ENCODE measurements around the gene HMGN4. TPM values are rescaled to one million over a fixed set of nuclear protein-coding genes. Genes with fewer than 3 reads are reported as not detected.

Gene HMGN4
- total and polyA plus RNA-seq, 9 of the 15 experiments (the other 6 are each of a cell fraction or from before 2014, with no cell fraction given) = 35.4 to 134 (median 94.1) TPM

DNA sequence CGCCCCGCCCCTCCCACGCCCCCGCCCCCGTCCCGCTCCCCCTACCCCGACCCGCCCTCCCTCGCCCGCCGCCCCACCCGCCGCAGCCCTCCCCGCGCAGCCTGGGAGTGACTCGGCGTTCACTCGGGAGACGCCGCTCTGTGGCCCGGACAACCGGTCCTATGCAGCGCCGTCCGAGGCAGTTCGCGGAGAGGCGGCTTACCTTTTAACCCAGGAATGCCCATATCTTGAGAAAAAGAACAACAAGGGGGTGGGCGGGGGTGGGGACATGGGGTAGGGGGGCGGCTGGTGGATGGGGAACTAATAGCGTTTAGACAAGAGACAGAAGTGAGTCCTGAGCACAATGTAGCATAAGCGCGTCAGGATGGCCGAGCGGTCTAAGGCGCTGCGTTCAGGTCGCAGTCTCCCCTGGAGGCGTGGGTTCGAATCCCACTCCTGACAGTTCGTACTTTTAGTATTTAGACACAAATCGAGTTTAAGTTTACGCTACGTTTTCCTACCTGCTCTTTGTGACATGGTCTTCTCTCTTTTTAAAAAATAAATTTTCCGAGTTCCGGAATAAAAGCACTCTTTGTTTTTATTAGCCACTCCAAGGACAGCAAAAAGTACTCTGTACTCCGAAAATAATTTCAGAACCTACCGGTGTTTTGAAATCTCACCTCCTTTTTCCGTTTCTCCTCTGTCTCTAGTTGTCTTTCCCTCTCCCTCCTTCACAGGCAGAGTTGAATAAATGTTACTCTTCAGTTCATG lies 17.1 kb upstream of the HMGN4 start (continued):
- TF ChIP-seq RFX1 (IDR thresholded peaks at IDR 0.05) = peak; percentile 24; the same call in 1 of the 2 replicates
- 0 out of 2 replicates have a peak, but pooled peaks have one; percentile 48 for TF ChIP-seq TRIM25 (IDR thresholded peaks at IDR 0.05; ENCODE audit: borderline replicate concordance)
- no peak for TF ChIP-seq ZNF75A (CRISPR knock-in tag; IDR thresholded peaks at IDR 0.05)
- TF ChIP-seq, protein P1, sequence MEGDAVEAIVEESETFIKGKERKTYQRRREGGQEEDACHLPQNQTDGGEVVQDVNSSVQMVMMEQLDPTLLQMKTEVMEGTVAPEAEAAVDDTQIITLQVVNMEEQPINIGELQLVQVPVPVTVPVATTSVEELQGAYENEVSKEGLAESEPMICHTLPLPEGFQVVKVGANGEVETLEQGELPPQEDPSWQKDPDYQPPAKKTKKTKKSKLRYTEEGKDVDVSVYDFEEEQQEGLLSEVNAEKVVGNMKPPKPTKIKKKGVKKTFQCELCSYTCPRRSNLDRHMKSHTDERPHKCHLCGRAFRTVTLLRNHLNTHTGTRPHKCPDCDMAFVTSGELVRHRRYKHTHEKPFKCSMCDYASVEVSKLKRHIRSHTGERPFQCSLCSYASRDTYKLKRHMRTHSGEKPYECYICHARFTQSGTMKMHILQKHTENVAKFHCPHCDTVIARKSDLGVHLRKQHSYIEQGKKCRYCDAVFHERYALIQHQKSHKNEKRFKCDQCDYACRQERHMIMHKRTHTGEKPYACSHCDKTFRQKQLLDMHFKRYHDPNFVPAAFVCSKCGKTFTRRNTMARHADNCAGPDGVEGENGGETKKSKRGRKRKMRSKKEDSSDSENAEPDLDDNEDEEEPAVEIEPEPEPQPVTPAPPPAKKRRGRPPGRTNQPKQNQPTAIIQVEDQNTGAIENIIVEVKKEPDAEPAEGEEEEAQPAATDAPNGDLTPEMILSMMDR (IDR thresholded peaks at IDR 0.05 in 2 of 3, conservative IDR thresholded peaks at IDR 0.05 in 1 of 3; ENCODE audit: insufficient read depth in 2 of 3, low read depth in 1 of 3, low read length in 3 of 3) = peak in 1 of 3 experiments; percentile 8; a peak in 2 of 6 replicates
- TF ChIP-seq MAFG (tag; conservative IDR thresholded peaks at IDR 0.05) = no peak
- no peak for TF ChIP-seq POLR2B (IDR thresholded peaks at IDR 0.05; ENCODE audit: low read depth, partially characterized antibody)
- TF ChIP-seq KHSRP (IDR thresholded peaks at IDR 0.05) = peak; percentile 22; the same call in 1 of the 2 replicates
- TF ChIP-seq ZKSCAN3 (CRISPR knock-in tag; IDR thresholded peaks at IDR 0.05) = no peak
- TF ChIP-seq, protein P2, sequence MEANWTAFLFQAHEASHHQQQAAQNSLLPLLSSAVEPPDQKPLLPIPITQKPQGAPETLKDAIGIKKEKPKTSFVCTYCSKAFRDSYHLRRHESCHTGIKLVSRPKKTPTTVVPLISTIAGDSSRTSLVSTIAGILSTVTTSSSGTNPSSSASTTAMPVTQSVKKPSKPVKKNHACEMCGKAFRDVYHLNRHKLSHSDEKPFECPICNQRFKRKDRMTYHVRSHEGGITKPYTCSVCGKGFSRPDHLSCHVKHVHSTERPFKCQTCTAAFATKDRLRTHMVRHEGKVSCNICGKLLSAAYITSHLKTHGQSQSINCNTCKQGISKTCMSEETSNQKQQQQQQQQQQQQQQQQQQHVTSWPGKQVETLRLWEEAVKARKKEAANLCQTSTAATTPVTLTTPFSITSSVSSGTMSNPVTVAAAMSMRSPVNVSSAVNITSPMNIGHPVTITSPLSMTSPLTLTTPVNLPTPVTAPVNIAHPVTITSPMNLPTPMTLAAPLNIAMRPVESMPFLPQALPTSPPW (CRISPR knock-in tag; IDR thresholded peaks at IDR 0.05) = peak; percentile 98
- TF ChIP-seq, protein P3, sequence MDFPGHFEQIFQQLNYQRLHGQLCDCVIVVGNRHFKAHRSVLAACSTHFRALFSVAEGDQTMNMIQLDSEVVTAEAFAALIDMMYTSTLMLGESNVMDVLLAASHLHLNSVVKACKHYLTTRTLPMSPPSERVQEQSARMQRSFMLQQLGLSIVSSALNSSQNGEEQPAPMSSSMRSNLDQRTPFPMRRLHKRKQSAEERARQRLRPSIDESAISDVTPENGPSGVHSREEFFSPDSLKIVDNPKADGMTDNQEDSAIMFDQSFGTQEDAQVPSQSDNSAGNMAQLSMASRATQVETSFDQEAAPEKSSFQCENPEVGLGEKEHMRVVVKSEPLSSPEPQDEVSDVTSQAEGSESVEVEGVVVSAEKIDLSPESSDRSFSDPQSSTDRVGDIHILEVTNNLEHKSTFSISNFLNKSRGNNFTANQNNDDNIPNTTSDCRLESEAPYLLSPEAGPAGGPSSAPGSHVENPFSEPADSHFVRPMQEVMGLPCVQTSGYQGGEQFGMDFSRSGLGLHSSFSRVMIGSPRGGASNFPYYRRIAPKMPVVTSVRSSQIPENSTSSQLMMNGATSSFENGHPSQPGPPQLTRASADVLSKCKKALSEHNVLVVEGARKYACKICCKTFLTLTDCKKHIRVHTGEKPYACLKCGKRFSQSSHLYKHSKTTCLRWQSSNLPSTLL (IDR thresholded peaks at IDR 0.05) = peak; percentile 84
- TF ChIP-seq CCNT2 (IDR thresholded peaks at IDR 0.05; ENCODE audit: borderline replicate concordance, extremely low read depth, insufficient read length, low read depth, low read length) = no peak
- TF ChIP-seq SREBF2 (CRISPR knock-in tag; IDR thresholded peaks at IDR 0.05) = no peak
- no peak for TF ChIP-seq MLX (CRISPR knock-in tag; conservative IDR thresholded peaks at IDR 0.05)
- no peak for TF ChIP-seq SRSF3 (IDR thresholded peaks at IDR 0.05; ENCODE audit: insufficient read depth, low read length)
- TF ChIP-seq ZNF354B (CRISPR knock-in tag; IDR thresholded peaks at IDR 0.05) = no peak
- TF ChIP-seq RBM22 (IDR thresholded peaks at IDR 0.05; ENCODE audit: low read depth, low read length, poor library complexity, severe bottlenecking) = peak; percentile 87
- peak; percentile 84 for TF ChIP-seq TAF1 (IDR thresholded peaks at IDR 0.05; ENCODE audit: control insufficient read depth, extremely low read depth, insufficient read depth, low read length, severe bottlenecking)
- peak; percentile 2 to 95; a peak in 3 of 4 replicates for TF ChIP-seq TBL1XR1 (IDR thresholded peaks at IDR 0.05; ENCODE audit: low read length in 2 of 2)
- no peak for TF ChIP-seq CBFB (CRISPR knock-in tag; IDR thresholded peaks at IDR 0.05)

Measured in K562 (cell line).